ENCODE data around the gene KCNK1.
"Not testable (repeated sequence)": the region's sequence is repeated elsewhere in the genome, so short reads cannot be mapped to it uniquely, and the experiment has no call there.

Gene KCNK1

GRCh38 chr1:233681285-233681684 is 67.4 kb downstream of the KCNK1 start:
- in situ Hi-C loops (cut with MboI; ENCODE audit: low sequenced_read_pairs, unreplicated experiment), result no loop called here
- TF ChIP-seq CTCF (IDR thresholded peaks at IDR 0.05; ENCODE audit: borderline replicate concordance, control extremely low read depth, extremely low read depth, insufficient read depth, missing control alignments), result no peak
- DNase-seq (ENCODE audit: low spot score), result no peak

- in situ Hi-C loops (cut with MboI; ENCODE audit: low sequenced_read_pairs, unreplicated experiment); DNase-seq (ENCODE audit: low spot score): not testable (repeated sequence)
These were observed 72.7 kb downstream of the KCNK1 start for GRCh38 chr1:233686653-233687052.

GRCh38 chr1:233689017-233689747 is 75.3 kb downstream of the KCNK1 start:
- no peak for TF ChIP-seq CTCF (IDR thresholded peaks at IDR 0.05; ENCODE audit: borderline replicate concordance, control extremely low read depth, extremely low read depth, insufficient read depth, missing control alignments)
- in situ Hi-C loops (cut with MboI; ENCODE audit: low sequenced_read_pairs, unreplicated experiment), result no loop called here
- DNase-seq (ENCODE audit: low spot score), result no peak

GRCh38 chr1:233689748-233690254 is 75.9 kb downstream of the KCNK1 start:
- no peak for DNase-seq (ENCODE audit: low spot score)
- in situ Hi-C loops (cut with MboI; ENCODE audit: low sequenced_read_pairs, unreplicated experiment), result no loop called here

GRCh38 chr1:233695901-233696300 is 82.0 kb downstream of the KCNK1 start:
- in situ Hi-C loops (cut with MboI; ENCODE audit: low sequenced_read_pairs, unreplicated experiment), result no loop called here
- no peak for DNase-seq (ENCODE audit: low spot score)
- TF ChIP-seq CTCF (IDR thresholded peaks at IDR 0.05; ENCODE audit: borderline replicate concordance, control extremely low read depth, extremely low read depth, insufficient read depth, missing control alignments), result no peak

More at GRCh38 chr1:233689748-233690254, 75.9 kb downstream of the KCNK1 start:
- TF ChIP-seq CTCF (IDR thresholded peaks at IDR 0.05; ENCODE audit: borderline replicate concordance, control extremely low read depth, extremely low read depth, insufficient read depth, missing control alignments), result no peak

- DNase-seq (ENCODE audit: low spot score), result no peak
- in situ Hi-C loops (cut with MboI; ENCODE audit: low sequenced_read_pairs, unreplicated experiment), result no loop called here
- TF ChIP-seq CTCF (IDR thresholded peaks at IDR 0.05; ENCODE audit: borderline replicate concordance, control extremely low read depth, extremely low read depth, insufficient read depth, missing control alignments), result no peak
These were observed 86.4 kb downstream of the KCNK1 start for GRCh38 chr1:233700338-233700737.

- in situ Hi-C loops (cut with MboI; ENCODE audit: low sequenced_read_pairs, unreplicated experiment), result no loop called here
- no peak for TF ChIP-seq CTCF (IDR thresholded peaks at IDR 0.05; ENCODE audit: borderline replicate concordance, control extremely low read depth, extremely low read depth, insufficient read depth, missing control alignments)
- no peak for DNase-seq (ENCODE audit: low spot score)
These were observed 90.4 kb downstream of the KCNK1 start for GRCh38 chr1:233704170-233704897.

Data from GM13976 (cell line).